Heart right ventricle (tissue), 16 donors: ENCODE measurements around the gene PPM1L. TPM values are rescaled to one million over a fixed set of nuclear protein-coding genes. Genes with fewer than 3 reads are reported as not detected.

Experiments used
- ATAC-seq, 8 donors: fragments of 200-7000 bp; cut with Tn5 transposase; one replicate each; pipeline ENCODE4 v1.9.1; 2020; ENCODE audit warnings: mild to moderate bottlenecking in 8 of 8, moderate library complexity in 8 of 8, moderate number of reproducible peaks in 1 of 8
- DNase-seq, 2 donors: peaks; one replicate each; pipeline ENCODE4 v3.0.0-alpha.2; 2020
- H3K27ac ChIP-seq, 10 donors: fragments of 200-600 bp; sonication (generic) in 2 of 10; one replicate each; pipeline versions ENCODE4 v1.5.0 to v1.8.0; 2020 to 2022; ENCODE audit warnings: mild to moderate bottlenecking in 3 of 10
- H3K27me3 ChIP-seq, 7 donors: fragments of 200-600 bp; one replicate each; pipeline ENCODE4 v1.8.0; 2021 to 2022; ENCODE audit warnings: mild to moderate bottlenecking in 2 of 7
- H3K36me3 ChIP-seq, 9 donors: fragments of 200-600 bp; sonication (generic) in 1 of 9; one replicate each; pipeline versions ENCODE4 v1.5.0 to v1.8.0; 2020 to 2022; ENCODE audit warnings: mild to moderate bottlenecking in 2 of 9
- H3K4me1 ChIP-seq, 9 donors: fragments of 200-600 bp; sonication (generic) in 1 of 9; one replicate each; pipeline versions ENCODE4 v1.5.0 to v1.8.0; 2020 to 2022; ENCODE audit warnings: mild to moderate bottlenecking in 4 of 9
- H3K4me3 ChIP-seq, 10 donors: fragments of 200-600 bp; sonication (generic) in 2 of 10; one replicate each; pipeline versions ENCODE4 v1.5.0 to v1.8.0; 2020 to 2022; ENCODE audit warnings: mild to moderate bottlenecking in 7 of 10, moderate library complexity in 2 of 10
- H3K9me3 ChIP-seq, 11 donors: fragments of 200-600 bp in 10 of 11; sonication (generic) in 2 of 11; one replicate each; pipeline versions ENCODE4 v1.5.0 to v1.8.0; 2013 to 2022; ENCODE audit warnings: mild to moderate bottlenecking in 2 of 11, control low read depth in 1 of 11, moderate library complexity in 1 of 11
- WGBS, 2 donors: extraction: QIAGEN DNeasy Blood & Tissue Kit; methylation state at CpG; one replicate each; pipeline ENCODE4 v1.1.7; 2013; ENCODE audit warnings: inconsistent platforms in 1 of 2; 5-methylcytosine and 5-hydroxymethylcytosine counted together
- intact Hi-C, 10 donors: fragments of 100-400 bp; cut with DNase I; formaldehyde crosslinking; loops; one replicate each; pipeline versions ENCODE4 v1.11.1 to v1.14.2; 2022
- polyA plus RNA-seq, 2 donors: library from polyadenylated mRNA; stranded (reverse); fragments of 200-250 nt; gene quantifications; one replicate each; pipeline ENCODE4 v1.2.3, GENCODE V29; 2013
- total RNA-seq, 10 donors: library from RNA; stranded (reverse); fragmentation: NEBNext Ultra II Directional in 3 of 10; extraction: Animal tissue kit (Norgen Biotek cat#: 25700) in 3 of 10; gene quantifications; one replicate each; pipeline versions ENCODE4 v1.2.1 to v1.2.4, GENCODE V29; 2021 to 2023
- TF ChIP-seq, protein P1 (sequence below), 9 donors: fragments of 200-600 bp; sonication (generic) in 2 of 9; IDR thresholded peaks; one replicate each; pipeline versions ENCODE4 v1.5.0 to v1.8.0; 2021 to 2022; ENCODE audit warnings: antibody characterized with exemption in 9 of 9, mild to moderate bottlenecking in 5 of 9, moderate library complexity in 1 of 9
- donor health status: Arrhythmogenic right ventricular cardiomyopathy.
- donor health status: ischemic (EF 13 %, LVEDD 7.1; RV severe dilation, severe dysfunction).
- donor health status: healthy with polysubstance abuse.
- donor health status: DM: no; HTN: yes; CAD: no.
- donor health status: DM: no; HTN: no; CAD: no.
- donor health status: ischemic (EF 25% LVEDD 6.9; RV normal size, moderate dysfunction).
- donor health status: ischemic (EF 25% LVEDD 5.7; RV mildly dilated, moderate dysfunction).
- donor health status: healthy.
- donor health status: DM: yes; HTN: yes; CAD: no.
- donor health status: Ischemic cardiomyopathy.
- donor health status: ischemic (EF 35%, LVEDD 5.7; RV mildly dilated, moderate dysfunction).
- donor health status: nonischemic (EF 11% LVEDD 7.7; RV severe dilation, severe dysfunction).
- donor health status: DM: yes; HTN: yes; CAD: no.
- donor health status: PGD.
- donor health status: ischemic (EF 29% LVEDD 5.4; RV normal size, mild dysfunction).
- donor health status: nonischemic (EF 23%, LVEDD 6.1; RV moderate dilation, normal function).

The PPM1L gene
- total and polyA plus RNA-seq, 12 donors, result 4.4 to 55.5 (median 37.7) TPM

DNA sequence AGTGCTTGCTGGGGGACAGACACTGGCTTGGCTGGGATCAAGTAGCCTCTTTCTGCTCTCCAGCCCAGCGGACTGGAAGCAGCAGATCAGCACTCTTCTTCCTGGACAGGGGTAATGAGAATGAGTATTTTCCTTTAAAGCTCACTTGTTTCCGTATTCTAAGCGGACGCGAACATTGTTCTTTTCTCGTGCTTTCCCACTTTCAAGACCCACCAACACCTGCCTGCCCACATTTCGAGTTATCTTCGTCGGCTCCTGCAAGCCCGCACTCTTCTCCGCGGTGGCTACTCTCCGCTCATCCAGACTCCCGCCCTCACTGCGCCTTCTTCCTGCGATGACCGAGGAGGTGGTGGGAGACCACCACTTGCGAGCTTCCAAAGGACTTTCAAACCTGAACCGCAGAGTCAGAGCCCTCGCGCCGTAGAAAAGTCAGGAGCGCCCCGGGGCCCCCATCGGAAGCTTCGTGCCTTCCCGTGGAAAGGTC, 1.6 kb upstream of the PPM1L start:
- H3K4me3 ChIP-seq, result peak overlapping the region; percentile 85 to 97 (median 90)
- H3K27ac ChIP-seq, result peak overlapping the region; percentile 87 to 97 (median 94)
- no peaks in the 10 kb centered on the region for H3K9me3 ChIP-seq
- ATAC-seq (peak in 5 of 8 donors; percentile 0 to 48 (median 42)), DNase-seq (peak; percentile 28 to 30)
- H3K36me3 ChIP-seq, result no peaks in the 10 kb centered on the region
- intact Hi-C loops, result loop anchor here in 5 of 10 donors (2.0 to 10.0 kb wide), 3 partner anchors 190 to 470 kb away; partner anchors contain the start of genes KPNA4 (in 4 of the 5) and NMD3 (in 2 of the 5)
- TF ChIP-seq, protein P1, sequence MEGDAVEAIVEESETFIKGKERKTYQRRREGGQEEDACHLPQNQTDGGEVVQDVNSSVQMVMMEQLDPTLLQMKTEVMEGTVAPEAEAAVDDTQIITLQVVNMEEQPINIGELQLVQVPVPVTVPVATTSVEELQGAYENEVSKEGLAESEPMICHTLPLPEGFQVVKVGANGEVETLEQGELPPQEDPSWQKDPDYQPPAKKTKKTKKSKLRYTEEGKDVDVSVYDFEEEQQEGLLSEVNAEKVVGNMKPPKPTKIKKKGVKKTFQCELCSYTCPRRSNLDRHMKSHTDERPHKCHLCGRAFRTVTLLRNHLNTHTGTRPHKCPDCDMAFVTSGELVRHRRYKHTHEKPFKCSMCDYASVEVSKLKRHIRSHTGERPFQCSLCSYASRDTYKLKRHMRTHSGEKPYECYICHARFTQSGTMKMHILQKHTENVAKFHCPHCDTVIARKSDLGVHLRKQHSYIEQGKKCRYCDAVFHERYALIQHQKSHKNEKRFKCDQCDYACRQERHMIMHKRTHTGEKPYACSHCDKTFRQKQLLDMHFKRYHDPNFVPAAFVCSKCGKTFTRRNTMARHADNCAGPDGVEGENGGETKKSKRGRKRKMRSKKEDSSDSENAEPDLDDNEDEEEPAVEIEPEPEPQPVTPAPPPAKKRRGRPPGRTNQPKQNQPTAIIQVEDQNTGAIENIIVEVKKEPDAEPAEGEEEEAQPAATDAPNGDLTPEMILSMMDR (IDR thresholded peaks at IDR 0.05), result no peak
- peaks cover 0 to 41% (median 35%) of the 10 kb centered on the region in 9 donors for H3K4me1 ChIP-seq
- no peaks in the 10 kb centered on the region for H3K27me3 ChIP-seq
- 0 to 1% methylated on average over 27 of the region's 27 CpGs for WGBS, 2 donors

DNA sequence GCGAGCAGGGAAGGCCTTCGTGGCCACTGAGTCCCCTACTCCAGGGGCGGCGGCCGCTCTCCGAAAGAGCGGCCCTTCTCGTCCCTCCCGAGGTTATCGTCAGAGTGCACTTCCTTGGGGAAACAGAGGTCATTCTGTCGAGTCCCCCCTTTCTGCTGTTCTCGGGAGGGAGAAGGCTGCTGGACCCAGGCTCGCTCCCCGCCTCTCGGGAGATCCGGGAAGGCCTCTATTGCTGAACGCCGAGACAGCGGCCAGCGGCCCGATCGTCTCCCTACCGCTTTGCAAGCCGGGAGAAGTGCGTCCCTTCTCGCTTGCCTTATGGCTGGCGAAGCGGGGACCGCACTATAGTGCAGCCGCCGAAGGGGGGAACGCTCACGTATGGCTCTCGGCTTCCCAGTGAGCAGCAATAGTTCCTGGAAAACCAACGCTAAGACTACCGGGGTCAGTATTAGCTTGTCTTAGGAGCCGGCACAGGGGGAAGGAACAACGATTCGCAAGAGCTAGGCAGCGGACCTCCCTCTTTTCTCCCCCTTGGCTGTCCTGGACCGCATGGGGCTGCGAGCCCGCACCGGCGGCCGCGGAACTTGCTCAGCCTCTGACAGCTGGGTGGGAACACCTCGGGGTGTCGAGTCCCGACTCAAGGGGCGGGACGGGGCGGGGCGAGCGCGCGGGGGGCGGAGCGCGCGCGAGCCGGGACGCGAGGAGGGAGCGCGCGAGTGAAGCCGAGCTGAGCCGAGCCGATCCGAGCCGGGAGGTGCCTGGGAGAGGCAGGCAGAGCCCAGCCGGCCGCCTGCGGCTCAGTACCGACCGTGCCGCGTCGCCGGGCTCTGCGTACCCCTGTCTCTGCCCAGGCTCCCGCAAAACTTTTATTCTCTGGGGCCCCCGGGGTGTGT, 930 bp upstream of the PPM1L start:
- Histone ChIP-seq H3K27me3 (no peaks in the 10 kb centered on the region), H3K27ac (peak overlapping the region; percentile 87 to 97 (median 94)), H3K4me1 (peaks cover 0 to 44% (median 35%) of the 10 kb centered on the region in 9 donors), H3K4me3 (peak overlapping the region; percentile 85 to 97 (median 90)), H3K36me3 (no peaks in the 10 kb centered on the region), H3K9me3 (no peaks in the 10 kb centered on the region)
- intact Hi-C loops, result loop anchor here in 8 of 10 donors (2.0 to 10.0 kb wide), 14 partner anchors 42 to 470 kb away; partner anchors contain the start of genes KPNA4 (in 6 of the 8) and NMD3 (in 2 of the 8)
- ATAC-seq, result peak; percentile 92 to 98 (median 95)
- 0% methylated on average over 81 to 85 of the region's 85 CpGs for WGBS, 2 donors
- TF ChIP-seq, protein P1 (IDR thresholded peaks at IDR 0.05), result peak in 1 of 9 donors; percentile 13
- peak; percentile 93 to 95 for DNase-seq

DNA sequence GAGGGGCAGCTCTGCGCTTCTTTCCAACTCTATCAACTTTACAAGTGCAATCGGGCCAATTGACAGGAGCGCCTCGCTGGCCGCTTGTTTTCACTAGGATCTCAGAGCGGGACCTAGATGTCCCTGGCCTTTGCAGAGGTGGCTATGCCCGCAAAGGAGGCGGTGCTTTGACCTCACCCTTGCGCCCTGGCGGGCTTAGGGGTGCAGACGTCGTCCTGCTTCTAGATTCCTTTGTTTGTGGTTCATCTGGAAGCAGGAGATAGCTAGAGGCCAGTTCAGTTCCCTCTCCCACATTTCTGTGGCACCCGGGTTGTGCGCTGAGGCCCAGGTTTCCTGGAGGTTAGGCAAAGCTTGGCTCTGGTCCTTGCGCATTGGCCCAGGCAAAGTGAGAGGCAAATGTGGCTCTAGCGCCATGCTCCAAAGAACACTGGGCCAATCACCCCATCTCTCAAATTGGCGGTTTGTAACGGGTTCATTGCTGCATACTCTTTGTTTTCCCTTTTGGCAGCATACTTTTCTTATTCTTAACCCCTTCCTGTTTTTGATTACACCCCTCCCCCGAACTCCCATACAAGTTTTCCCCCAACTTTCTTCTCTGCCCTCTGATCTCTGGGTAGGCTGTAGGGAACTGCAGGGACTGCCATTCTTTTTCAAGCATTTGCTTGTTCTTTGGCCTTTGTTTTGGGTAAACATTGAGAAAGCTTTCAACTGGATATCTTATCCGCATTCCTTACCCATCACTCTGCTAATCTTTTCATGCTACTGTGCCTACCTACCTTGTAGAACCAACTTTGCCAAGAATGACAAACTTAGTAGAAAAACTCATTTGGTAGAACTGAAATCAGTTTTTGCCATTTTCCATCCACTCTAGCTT, 1.4 kb downstream of the PPM1L start:
- peaks cover 0 to 44% (median 35%) of the 10 kb centered on the region in 9 donors for H3K4me1 ChIP-seq
- DNase-seq (peak; percentile 24 to 41), ATAC-seq (no peak)
- H3K27ac ChIP-seq, result peak overlapping the region in 9 of 10 donors; percentile 15 to 94 (median 45)
- intact Hi-C loops, result loop anchor here in 8 of 10 donors (2.0 to 10.0 kb wide), 14 partner anchors 40 to 467 kb away; partner anchors contain the start of genes KPNA4 (in 5 of the 8) and NMD3 (in 2 of the 8)
- H3K36me3 ChIP-seq, result no peaks in the 10 kb centered on the region
- peak overlapping the region; percentile 23 to 97 (median 90) for H3K4me3 ChIP-seq
- WGBS, 2 donors, result 24 to 29% methylated on average over 20 of the region's 20 CpGs
- H3K9me3 ChIP-seq, result no peaks in the 10 kb centered on the region
- H3K27me3 ChIP-seq, result no peaks in the 10 kb centered on the region
- TF ChIP-seq, protein P1 (IDR thresholded peaks at IDR 0.05), result no peak
